Neural crest cell (in vitro differentiated cells): ENCODE results near the gene CYP2B6. TPM values are rescaled to one million over a fixed set of nuclear protein-coding genes. Genes with fewer than 3 reads are reported as not detected.
"Not testable (repeated sequence)": the region's sequence is repeated elsewhere in the genome, so short reads cannot be mapped to it uniquely, and the experiment has no call there.

Experiments used
- DNase-seq: peaks from one replicate; pipeline ENCODE4 v3.0.0; 2021; ENCODE audit warnings: low read depth, mixed read lengths, low spot score
- H3K27ac Mint-ChIP-seq: one replicate; pipeline ENCODE4 v1.8.0; 2021; ENCODE audit warnings: mild to moderate bottlenecking, mixed read lengths; ENCODE audit not compliant: unreplicated experiment
- H3K27me3 Mint-ChIP-seq: 2 replicates; pipeline ENCODE4 v1.8.0; 2021; ENCODE audit warnings: low read depth, mild to moderate bottlenecking, mixed read lengths
- H3K36me3 Mint-ChIP-seq: 2 replicates; pipeline ENCODE4 v1.8.0; 2021; ENCODE audit warnings: low read depth, mild to moderate bottlenecking, mixed read lengths
- H3K4me1 Mint-ChIP-seq: 2 replicates; pipeline ENCODE4 v1.8.0; 2021; ENCODE audit warnings: mixed read lengths
- H3K4me3 Mint-ChIP-seq: one replicate; pipeline ENCODE4 v1.8.0; 2021; ENCODE audit warnings: mild to moderate bottlenecking, mixed read lengths
- H3K9me3 Mint-ChIP-seq: 2 replicates; pipeline ENCODE4 v1.8.0; 2021; ENCODE audit warnings: mixed read lengths
- total RNA-seq: library from RNA; stranded (reverse); gene quantifications from 2 replicates; pipeline ENCODE4 v1.2.1, GENCODE V29; 2021
- TF ChIP-seq, protein P1 (sequence below): fragments of 200-600 bp; sonication (generic); conservative IDR thresholded peaks from 2 replicates; pipeline ENCODE4 v1.5.0; 2021; ENCODE audit warnings: antibody characterized with exemption, mild to moderate bottlenecking

CYP2B6 gene
- total RNA-seq, 1 donor from 2014 or later, result not detected

DNA sequence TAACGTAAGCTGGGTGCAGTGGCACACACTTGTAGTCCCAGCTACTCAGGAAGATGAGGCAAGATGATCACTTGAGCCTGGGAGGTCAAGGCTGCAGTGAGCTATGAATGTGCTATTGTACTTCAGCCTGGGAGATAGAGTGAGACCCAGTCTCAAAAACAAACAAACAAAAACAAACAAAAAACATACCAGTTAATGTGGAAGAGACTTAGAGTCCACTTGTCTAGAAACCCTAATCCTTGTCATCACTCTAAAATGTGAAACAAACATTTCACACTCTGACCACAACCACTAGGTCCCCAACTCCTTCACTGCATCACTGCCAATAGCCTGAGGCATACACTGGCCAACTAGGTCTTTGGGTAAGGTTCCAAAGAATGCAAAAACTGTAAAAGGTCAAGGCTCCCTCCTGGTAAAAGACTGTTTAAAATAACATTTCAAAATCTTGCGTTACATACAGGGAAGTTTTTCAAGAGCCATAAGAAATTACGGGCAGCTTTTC is 28.6 kb upstream of the CYP2B6 start:
- H3K27ac Mint-ChIP-seq, result no peak overlapping the region
- H3K4me3 Mint-ChIP-seq, result no peak overlapping the region
- peaks cover 1% of the 10 kb centered on the region for H3K36me3 Mint-ChIP-seq
- TF ChIP-seq, protein P1, sequence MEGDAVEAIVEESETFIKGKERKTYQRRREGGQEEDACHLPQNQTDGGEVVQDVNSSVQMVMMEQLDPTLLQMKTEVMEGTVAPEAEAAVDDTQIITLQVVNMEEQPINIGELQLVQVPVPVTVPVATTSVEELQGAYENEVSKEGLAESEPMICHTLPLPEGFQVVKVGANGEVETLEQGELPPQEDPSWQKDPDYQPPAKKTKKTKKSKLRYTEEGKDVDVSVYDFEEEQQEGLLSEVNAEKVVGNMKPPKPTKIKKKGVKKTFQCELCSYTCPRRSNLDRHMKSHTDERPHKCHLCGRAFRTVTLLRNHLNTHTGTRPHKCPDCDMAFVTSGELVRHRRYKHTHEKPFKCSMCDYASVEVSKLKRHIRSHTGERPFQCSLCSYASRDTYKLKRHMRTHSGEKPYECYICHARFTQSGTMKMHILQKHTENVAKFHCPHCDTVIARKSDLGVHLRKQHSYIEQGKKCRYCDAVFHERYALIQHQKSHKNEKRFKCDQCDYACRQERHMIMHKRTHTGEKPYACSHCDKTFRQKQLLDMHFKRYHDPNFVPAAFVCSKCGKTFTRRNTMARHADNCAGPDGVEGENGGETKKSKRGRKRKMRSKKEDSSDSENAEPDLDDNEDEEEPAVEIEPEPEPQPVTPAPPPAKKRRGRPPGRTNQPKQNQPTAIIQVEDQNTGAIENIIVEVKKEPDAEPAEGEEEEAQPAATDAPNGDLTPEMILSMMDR, result no peak
- peaks cover 39% of the 10 kb centered on the region for H3K27me3 Mint-ChIP-seq
- peaks cover 9% of the 10 kb centered on the region for H3K4me1 Mint-ChIP-seq
- DNase-seq, result no peak
- peaks cover 4% of the 10 kb centered on the region for H3K9me3 Mint-ChIP-seq

DNA sequence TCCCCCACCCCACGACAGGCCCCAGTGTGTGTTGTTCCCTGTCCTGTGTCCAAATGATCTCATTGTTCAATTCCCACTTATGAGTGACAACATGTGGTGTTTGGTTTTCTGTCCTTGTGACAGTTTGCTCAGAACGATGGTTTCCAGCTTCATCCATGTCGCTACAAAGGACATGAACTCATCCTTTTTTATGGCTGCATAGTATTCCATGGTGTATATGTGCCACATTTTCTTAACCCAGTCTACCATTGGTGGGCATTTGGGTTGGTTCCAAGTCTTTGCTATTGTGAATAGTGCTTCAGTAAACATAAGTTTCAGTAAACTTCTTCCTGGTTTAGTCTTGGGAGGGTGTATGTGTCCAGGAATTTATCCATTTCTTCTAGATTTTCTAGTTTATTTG is 26.7 kb upstream of the CYP2B6 start:
- not testable (repeated sequence) for H3K4me3 Mint-ChIP-seq, H3K36me3 Mint-ChIP-seq, H3K27ac Mint-ChIP-seq, H3K4me1 Mint-ChIP-seq, DNase-seq, H3K9me3 Mint-ChIP-seq
- peaks cover 40% of the 10 kb centered on the region for H3K27me3 Mint-ChIP-seq

- not testable (repeated sequence) for H3K4me1 Mint-ChIP-seq, H3K27ac Mint-ChIP-seq, H3K4me3 Mint-ChIP-seq, H3K36me3 Mint-ChIP-seq, DNase-seq, H3K9me3 Mint-ChIP-seq
- peaks cover 46% of the 10 kb centered on the region for H3K27me3 Mint-ChIP-seq
Observed at GRCh38 chr19:40965351-40965750, 25.7 kb upstream of the CYP2B6 start.

GRCh38 chr19:40966591-40966990 is 24.5 kb upstream of the CYP2B6 start:
- H3K4me1 Mint-ChIP-seq, result not testable (repeated sequence)

GRCh38 chr19:40968065-40968464 is 23.0 kb upstream of the CYP2B6 start:
- not testable (repeated sequence) for H3K9me3 Mint-ChIP-seq

More at GRCh38 chr19:40966591-40966990, 24.5 kb upstream of the CYP2B6 start:
- not testable (repeated sequence) for H3K4me3 Mint-ChIP-seq, H3K9me3 Mint-ChIP-seq, DNase-seq, H3K36me3 Mint-ChIP-seq, H3K27ac Mint-ChIP-seq
- H3K27me3 Mint-ChIP-seq, result peaks cover 41% of the 10 kb centered on the region

DNA sequence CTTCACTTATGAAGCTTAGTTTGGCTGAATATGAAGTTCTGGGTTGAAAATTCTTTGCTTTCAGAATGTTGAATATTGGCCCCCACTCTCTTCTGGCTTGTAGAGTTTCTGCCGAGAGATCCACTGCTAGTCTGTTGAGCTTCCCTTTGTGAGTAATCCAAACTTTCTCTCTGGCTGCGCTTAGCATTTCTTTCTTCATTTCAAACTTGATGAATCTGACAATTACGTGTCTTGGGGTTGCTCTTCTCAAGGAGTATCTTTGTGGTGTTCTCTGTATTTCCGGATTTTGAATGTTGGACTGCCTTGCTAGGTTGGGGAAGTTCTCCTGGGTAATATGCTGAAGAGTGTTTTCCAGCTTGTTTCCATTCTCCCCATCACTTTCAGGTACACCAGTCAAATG is 21.4 kb upstream of the CYP2B6 start:
- H3K36me3 Mint-ChIP-seq, H3K4me1 Mint-ChIP-seq, H3K4me3 Mint-ChIP-seq, H3K27ac Mint-ChIP-seq, DNase-seq, H3K9me3 Mint-ChIP-seq: not testable (repeated sequence)
- H3K27me3 Mint-ChIP-seq, result peaks cover 30% of the 10 kb centered on the region

More at GRCh38 chr19:40968065-40968464, 23.0 kb upstream of the CYP2B6 start:
- not testable (repeated sequence) for H3K36me3 Mint-ChIP-seq, H3K27ac Mint-ChIP-seq, H3K4me3 Mint-ChIP-seq, H3K4me1 Mint-ChIP-seq, DNase-seq
- H3K27me3 Mint-ChIP-seq, result peaks cover 39% of the 10 kb centered on the region

GRCh38 chr19:40970396-40971345 is 20.4 kb upstream of the CYP2B6 start:
- H3K27ac Mint-ChIP-seq, DNase-seq: not testable (repeated sequence)

DNA sequence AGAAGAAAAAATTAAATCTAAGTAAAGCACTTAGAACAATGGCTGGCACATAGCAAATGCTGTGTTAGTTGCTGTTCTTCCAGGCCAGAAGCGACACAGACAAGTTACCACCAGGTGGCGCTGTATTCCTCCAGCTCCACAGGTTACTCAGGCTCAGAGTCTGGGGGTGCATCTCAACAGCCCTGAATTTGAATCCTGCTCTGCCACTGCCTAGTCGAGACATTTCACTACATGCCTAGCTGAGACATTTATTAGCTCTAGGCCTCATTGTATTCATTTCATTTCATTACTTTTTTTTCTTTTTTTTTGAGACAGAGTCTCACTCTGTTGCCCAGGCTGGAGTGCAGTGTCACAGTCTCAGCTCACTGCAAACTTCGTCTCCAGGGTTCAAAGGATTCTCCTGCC is 16.4 kb upstream of the CYP2B6 start:
- DNase-seq, result peak; percentile 79
- Mint-ChIP-seq H3K27me3 (peaks cover 39% of the 10 kb centered on the region), H3K4me1 (no peaks in the 10 kb centered on the region), H3K36me3 (no peaks in the 10 kb centered on the region), H3K9me3 (no peaks in the 10 kb centered on the region), H3K27ac (no peak overlapping the region), H3K4me3 (no peak overlapping the region)
- TF ChIP-seq, protein P1, result peak; percentile 90

More at GRCh38 chr19:40970396-40971345, 20.4 kb upstream of the CYP2B6 start:
- peaks cover 30% of the 10 kb centered on the region for H3K27me3 Mint-ChIP-seq
- H3K36me3 Mint-ChIP-seq, H3K9me3 Mint-ChIP-seq, H3K4me3 Mint-ChIP-seq, H3K4me1 Mint-ChIP-seq: not testable (repeated sequence)
